Globus pallidus (tissue), 1 donor: ENCODE measurements around the gene TNFRSF1A.
A peak's percentile ranks its signal among the peaks of the same experiment; 100 is the strongest.

Source experiments
- DNase-seq: peaks from one replicate; pipeline ENCODE4 v3.0.0-alpha.2; 2015; ENCODE audit warnings: low spot score

Gene TNFRSF1A

GRCh38 chr12:6336889-6337853, 4.7 kb downstream of the TNFRSF1A start:
- no peak for DNase-seq

- DNase-seq = peak; percentile 72
These were observed 5.6 kb downstream of the TNFRSF1A start for GRCh38 chr12:6336079-6336888.

- no peak for DNase-seq
These were observed 6.3 kb downstream of the TNFRSF1A start for GRCh38 chr12:6335451-6336078.

DNA sequence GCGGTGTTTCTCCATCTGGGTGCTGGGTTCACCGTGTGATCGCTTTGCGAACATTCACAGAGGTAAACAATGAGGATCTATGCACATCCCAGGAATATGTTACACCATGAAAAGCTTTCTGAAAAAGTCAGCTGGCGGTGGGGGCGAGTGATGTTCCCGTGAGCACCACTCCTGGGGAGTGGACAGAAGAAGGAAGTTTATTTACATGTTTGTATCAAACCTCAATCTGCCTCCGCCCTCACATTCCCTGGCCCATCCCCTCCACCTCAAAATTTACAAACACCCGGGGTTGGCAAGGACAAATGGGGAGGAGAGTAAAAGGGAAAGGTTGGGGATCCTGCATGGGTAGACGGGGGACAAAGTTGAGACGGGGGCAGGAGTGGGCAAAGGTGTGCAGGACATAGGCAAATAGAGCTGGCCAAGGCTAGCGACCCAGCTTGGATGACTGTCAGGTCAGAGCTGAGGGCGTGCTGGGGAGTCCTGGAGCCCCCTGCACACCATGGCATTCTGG, 6.9 kb downstream of the TNFRSF1A start:
- DNase-seq = no peak

DNA sequence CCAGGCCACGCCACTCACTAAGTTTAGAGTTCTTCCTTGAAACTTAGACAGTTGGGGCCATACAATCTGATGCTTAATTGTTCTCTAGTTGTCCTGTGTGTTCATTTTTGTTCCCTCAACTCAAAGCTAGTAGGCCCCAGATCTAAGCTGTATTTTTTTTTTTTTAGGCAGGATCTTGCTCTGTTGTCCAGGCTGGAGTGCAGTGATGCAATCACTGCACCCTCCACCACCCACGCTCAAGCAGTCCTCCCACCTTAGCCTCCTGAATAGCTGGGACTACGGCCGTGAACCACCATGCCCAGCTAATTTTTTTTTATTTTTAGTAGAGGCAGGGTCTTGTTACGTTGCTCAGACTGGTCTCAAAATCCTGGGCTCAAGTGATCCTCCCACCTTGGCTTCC, 7.5 kb downstream of the TNFRSF1A start:
- DNase-seq = no peak

- no peak for DNase-seq
These were observed 8.3 kb downstream of the TNFRSF1A start for GRCh38 chr12:6333566-6333965.

DNA sequence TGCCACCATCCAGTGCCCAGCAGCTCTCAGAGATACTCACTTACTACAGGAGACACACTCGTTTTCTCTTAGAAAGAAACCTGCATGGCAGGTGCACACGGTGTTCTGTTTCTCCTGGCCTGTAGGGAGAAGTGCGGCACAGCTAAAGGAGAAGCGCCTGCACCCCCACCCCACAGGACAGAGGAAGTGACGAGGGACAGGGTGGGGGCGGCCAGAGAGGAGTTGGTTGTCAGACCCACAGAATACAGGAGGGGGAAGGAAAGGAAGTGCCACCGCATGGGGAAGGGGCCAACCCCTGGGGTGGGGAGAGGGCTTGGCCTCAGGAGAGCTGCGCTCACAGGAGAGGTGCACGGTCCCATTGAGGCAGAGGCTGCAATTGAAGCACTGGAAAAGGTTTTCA, 8.8 kb downstream of the TNFRSF1A start:
- DNase-seq = no peak

DNA sequence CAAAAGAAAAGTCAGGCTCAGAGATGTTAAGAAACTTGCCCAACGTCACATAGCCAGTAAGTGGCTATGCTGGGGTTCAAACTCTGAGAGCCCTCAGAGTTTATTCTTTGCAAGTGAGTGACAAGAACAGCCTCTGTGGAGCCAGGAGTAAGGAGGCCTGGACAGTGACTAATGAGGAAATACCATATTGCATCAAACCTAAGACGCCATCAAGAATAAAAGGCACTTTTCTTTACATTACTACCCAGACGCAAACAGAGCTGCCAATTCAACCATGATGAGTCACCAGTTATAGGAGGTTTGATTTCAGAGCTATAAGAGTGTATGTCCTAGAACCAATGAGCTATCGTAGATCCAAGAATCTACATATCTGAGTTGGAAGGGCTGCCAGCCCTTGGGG, 9.4 kb downstream of the TNFRSF1A start:
- no peak for DNase-seq

GRCh38 chr12:6330999-6331714, 10.7 kb downstream of the TNFRSF1A start:
- DNase-seq = no peak

DNA sequence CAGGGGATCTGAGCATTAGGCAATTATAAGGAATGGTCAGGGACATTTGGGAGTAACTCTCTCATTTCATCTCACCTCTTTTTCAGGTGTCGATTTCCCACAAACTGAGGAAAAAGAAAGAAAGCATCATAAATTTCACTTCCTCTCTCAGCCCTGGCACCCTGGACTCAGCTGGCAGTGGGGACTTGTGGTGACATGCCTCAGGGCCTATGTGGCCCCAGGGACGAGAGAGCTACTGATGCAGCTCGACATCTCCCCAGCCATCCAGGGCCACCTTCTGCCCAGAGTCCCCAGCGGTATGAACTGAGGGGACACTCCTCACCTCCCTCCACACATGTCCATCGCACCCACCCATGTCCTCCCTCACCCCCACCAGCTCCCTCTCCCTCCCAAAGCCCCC, 11.7 kb downstream of the TNFRSF1A start:
- DNase-seq = no peak

DNA sequence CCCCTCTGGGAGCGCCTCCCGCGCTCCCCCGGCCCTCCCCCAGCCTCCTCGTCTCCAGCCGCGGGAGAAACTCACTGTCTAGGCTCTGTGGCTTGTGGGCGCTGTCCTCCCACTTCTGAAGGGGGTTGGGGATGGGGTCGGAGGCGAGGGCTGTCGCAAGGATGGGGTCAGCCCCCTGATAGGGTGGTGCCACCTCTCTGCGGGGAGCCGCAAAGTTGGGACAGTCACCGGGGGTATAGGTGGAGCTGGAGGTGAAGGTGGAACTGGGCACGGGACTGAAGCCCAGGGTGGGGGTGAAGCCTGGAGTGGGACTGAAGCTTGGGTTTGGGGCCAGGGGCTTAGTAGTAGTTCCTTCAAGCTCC, 12.2 kb downstream of the TNFRSF1A start:
- DNase-seq = no peak

DNA sequence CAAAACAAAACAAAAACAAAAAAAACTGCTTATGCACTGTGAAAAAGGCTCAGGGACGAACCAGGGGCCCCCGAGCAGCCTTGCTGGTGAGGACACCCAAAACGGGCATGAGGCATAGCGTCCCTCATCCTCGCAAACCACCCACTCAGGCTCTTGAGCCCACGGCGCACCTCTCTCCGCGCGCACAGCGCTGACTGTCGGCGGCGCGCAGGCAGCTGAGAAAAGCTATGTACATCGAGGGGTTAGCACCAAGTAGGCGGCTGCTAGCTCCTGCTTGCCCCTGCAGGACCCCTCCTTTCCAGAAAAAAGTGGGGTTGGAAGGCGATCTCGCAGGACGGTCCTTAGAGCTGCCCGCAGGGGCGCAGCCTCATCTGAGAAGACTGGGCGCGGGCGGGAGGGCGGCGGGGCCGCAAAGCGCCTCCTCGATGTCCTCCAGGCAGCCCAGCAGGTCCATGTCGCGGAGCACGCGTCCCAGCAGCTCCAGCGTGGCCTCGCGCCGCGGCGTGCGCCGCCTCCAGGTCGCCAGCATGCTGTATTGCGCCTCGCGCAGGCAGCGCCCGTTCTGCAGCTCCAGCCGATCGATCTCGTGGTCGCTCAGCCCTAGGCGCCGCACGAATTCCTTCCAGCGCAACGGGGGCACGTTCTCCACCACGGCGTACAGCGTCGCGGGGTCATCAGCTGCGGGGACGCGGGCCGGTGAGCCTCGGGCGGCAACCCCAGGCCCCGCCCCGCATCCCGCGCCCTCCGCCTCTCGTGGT, 12.8 kb downstream of the TNFRSF1A start:
- DNase-seq = no peak

DNA sequence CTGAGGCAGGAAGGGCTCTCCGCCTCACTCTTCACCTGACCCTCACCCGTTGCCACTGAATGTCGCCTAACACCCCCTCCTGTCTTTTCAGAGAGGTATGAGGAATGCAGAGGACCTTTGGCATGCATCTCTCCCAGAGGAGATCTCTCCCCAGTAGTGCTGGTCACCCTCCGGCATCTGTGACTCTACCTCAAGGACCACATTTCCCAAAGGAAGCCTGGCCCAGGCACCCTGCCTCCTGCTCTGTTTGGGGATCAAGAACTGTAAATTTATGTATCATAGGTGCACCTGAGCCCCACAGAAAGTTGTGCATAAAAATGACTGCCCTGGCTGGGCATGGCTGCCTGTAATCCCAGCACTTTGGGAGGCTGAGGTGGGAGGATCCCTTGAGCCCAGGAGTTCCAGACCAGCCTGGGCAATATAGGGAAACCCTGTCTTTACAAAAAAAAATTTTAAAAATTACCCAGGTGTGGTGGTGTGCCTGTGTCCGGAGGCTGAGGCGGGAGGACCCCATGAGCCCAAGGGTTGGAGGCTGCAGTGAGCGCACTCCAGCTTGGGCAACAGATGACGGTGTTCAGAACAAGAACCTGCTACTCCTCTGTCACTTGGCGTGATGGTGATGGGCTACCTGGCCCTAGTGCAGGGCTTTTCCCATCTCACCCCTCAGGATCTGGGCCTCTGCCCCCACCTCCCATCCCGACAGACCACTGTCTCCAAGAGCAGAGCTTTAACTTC, 13.7 kb downstream of the TNFRSF1A start:
- DNase-seq = no peak

- no peak for DNase-seq
These were observed 14.4 kb downstream of the TNFRSF1A start for GRCh38 chr12:6327229-6328041.

DNA sequence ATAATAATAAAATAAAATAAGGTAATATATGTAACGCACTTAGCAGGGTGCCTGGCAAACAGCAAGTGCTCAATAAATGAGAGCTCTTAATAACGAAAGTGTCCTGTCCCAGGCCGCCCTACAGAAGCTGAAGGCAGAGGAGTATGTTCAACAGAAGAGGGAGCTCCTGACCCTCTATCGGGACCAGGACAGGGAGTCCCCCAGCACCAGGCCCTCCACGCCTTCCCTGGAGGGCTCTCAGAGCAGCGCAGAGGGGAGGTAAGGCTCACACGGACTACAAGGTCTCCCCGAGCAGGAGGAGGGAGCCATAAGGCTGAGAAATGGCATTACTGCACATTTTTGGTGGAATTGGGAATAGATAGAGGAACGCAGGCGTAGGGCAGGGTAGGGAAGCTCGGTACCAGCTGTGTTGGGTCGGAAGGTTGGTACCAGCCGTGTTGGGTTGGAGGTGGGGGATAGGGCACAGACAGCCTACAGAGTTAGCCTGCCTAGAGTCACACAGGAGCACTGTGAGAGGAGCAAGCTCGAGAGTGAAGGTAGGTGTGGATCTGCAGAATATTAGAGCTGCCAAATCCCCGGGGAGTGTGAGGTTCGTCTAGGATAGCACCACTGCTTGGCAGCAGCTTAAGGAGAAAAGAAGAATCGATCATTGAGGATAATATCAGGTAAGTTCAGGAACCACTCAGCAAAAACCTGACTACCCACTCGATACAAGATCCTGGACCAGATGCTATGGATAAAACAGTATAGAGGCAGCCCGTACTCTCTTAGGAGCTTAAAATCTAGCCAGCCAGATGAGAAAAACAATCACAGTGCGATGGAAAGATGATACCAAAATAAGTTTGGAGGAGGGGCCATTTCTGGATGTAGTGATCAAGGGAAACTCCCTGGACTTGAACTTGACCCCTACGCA, 15.3 kb downstream of the TNFRSF1A start:
- no peak for DNase-seq

- no peak for DNase-seq
These were observed 16.7 kb downstream of the TNFRSF1A start for GRCh38 chr12:6324936-6325750.

DNA sequence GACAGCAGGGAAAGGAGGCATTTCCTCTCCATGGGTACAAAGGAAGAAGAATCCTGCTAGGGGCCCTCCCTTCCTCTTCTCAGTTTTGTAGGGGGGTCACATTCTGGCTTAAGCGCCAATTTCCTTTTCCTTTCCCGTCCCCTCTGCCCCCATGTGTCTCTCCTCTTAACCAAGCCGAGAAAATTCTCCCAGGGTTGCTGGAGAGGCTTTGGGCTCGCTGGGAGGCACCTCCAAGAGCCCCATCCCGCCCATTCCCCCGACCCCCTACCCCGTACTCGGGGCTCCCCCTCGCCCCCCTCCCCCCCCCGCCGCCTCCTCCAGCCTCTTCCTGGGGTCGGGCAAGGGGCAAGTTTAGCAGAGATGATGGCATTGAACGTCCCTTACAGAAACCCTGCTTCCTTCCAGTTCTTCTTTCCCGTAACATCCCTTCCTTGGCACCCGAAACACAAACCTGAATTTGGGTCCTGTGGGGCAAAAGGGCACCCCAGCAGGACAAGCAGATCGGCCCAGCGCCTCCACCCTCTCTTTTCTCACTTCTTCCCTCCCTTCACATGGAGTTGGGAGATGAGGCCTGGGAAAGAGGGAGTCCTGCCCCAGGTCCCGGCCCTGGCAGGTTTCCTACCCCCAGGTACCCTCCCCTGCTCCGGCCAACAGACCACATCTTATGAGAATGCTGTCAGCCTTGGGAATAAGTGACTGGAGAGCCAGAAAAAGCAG, 17.7 kb downstream of the TNFRSF1A start:
- no peak for DNase-seq
